ENCODE data around the gene EIF1AD. TPM values are rescaled to one million over a fixed set of nuclear protein-coding genes. Genes with fewer than 3 reads are reported as not detected.

The EIF1AD gene
- total RNA-seq, 2 experiments from 2014 or later: 51.1 to 63.2 TPM

GRCh38 chr11:65947603-65948125, 54.3 kb downstream of the EIF1AD start:
- Histone ChIP-seq H2AFZ (ENCODE audit: low read length) (no peak overlapping the region), H3K9me3 (ENCODE audit: low read length) (no peaks in the 10 kb centered on the region), H3K4me1 (ENCODE audit: insufficient read depth, low read length, poor library complexity, severe bottlenecking) (peaks cover 4% of the 10 kb centered on the region), H3K4me2 (ENCODE audit: low read length) (no peak overlapping the region), H3K27ac (ENCODE audit: low read depth, low read length, poor library complexity, severe bottlenecking) (no peak overlapping the region), H3K79me2 (ENCODE audit: insufficient read depth, low read depth, low read length) (no peaks in the 10 kb centered on the region), H3K36me3 (ENCODE audit: insufficient read depth, low read length) (no peaks in the 10 kb centered on the region), H3K9me2 (ENCODE audit: insufficient read depth, low read length) (no peaks in the 10 kb centered on the region), H3K4me3 (ENCODE audit: low read depth, low read length, poor library complexity, severe bottlenecking) (no peak overlapping the region), H4K20me1 (ENCODE audit: insufficient read depth, low read length) (no peaks in the 10 kb centered on the region)
- CTCF ChIA-PET (ENCODE audit: unreplicated experiment): no interaction called here
- intact Hi-C loops (cut with micrococcal nuclease; ENCODE audit: unreplicated experiment): no loop called here
- TF ChIP-seq, protein P1, sequence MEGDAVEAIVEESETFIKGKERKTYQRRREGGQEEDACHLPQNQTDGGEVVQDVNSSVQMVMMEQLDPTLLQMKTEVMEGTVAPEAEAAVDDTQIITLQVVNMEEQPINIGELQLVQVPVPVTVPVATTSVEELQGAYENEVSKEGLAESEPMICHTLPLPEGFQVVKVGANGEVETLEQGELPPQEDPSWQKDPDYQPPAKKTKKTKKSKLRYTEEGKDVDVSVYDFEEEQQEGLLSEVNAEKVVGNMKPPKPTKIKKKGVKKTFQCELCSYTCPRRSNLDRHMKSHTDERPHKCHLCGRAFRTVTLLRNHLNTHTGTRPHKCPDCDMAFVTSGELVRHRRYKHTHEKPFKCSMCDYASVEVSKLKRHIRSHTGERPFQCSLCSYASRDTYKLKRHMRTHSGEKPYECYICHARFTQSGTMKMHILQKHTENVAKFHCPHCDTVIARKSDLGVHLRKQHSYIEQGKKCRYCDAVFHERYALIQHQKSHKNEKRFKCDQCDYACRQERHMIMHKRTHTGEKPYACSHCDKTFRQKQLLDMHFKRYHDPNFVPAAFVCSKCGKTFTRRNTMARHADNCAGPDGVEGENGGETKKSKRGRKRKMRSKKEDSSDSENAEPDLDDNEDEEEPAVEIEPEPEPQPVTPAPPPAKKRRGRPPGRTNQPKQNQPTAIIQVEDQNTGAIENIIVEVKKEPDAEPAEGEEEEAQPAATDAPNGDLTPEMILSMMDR (conservative IDR thresholded peaks at IDR 0.05; ENCODE audit: low read length): no peak
- TF ChIP-seq EZH2phosphoT487 (IDR thresholded peaks at IDR 0.05; ENCODE audit: borderline replicate concordance, low read depth, low read length): no peak
- BruUV-seq (replicated peaks): no TSS peak
- no peak for DNase-seq (ENCODE audit: low spot score)
- POLR2A ChIA-PET: interaction anchor here (0.7 kb wide), 1 partner anchor 12 kb away, joined by 3 read pairs; no protein-coding TSS in a partner anchor

GRCh38 chr11:65947133-65947532, 54.8 kb downstream of the EIF1AD start:
- Histone ChIP-seq H4K20me1 (ENCODE audit: insufficient read depth, low read length) (no peaks in the 10 kb centered on the region), H3K4me3 (ENCODE audit: low read depth, low read length, poor library complexity, severe bottlenecking) (no peak overlapping the region), H3K9me2 (ENCODE audit: insufficient read depth, low read length) (no peaks in the 10 kb centered on the region), H3K9me3 (ENCODE audit: low read length) (no peaks in the 10 kb centered on the region), H3K79me2 (ENCODE audit: insufficient read depth, low read depth, low read length) (no peaks in the 10 kb centered on the region), H3K4me2 (ENCODE audit: low read length) (no peak overlapping the region), H3K4me1 (ENCODE audit: insufficient read depth, low read length, poor library complexity, severe bottlenecking) (peaks cover 4% of the 10 kb centered on the region), H3K27ac (ENCODE audit: low read depth, low read length, poor library complexity, severe bottlenecking) (no peak overlapping the region), H2AFZ (ENCODE audit: low read length) (no peak overlapping the region), H3K36me3 (ENCODE audit: insufficient read depth, low read length) (no peaks in the 10 kb centered on the region)
- CTCF ChIA-PET (ENCODE audit: unreplicated experiment): no interaction called here
- POLR2A ChIA-PET: interaction anchor here (0.7 kb wide), 1 partner anchor 12 kb away, joined by 3 read pairs; no protein-coding TSS in a partner anchor
- intact Hi-C loops (cut with micrococcal nuclease; ENCODE audit: unreplicated experiment): no loop called here
- no peak for DNase-seq (ENCODE audit: low spot score)
- TF ChIP-seq, protein P1 (conservative IDR thresholded peaks at IDR 0.05; ENCODE audit: low read length): no peak
- no peak for TF ChIP-seq EZH2phosphoT487 (IDR thresholded peaks at IDR 0.05; ENCODE audit: borderline replicate concordance, low read depth, low read length)
- no TSS peak for BruUV-seq (replicated peaks)

DNA sequence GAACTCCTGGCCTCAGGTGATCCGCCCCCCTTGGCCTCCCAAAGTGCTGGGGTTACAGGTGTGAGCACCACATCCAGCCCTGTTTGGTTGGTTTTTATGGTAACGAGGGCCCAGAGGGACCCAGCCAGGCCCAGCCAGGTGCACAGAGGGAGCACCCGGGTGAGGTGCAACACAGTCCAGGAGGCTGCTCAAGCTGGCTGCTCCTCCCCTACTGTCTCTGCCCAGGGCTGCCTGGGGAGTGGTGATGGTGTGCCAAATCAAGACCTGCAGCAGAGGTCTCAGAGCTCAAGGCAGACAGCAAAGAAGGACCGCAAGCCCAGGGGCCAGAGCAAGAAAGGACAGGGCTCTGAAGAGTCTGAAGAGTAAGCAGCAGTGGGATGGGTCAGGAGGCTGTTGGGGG, 55.3 kb downstream of the EIF1AD start:
- BruUV-seq (replicated peaks): no TSS peak
- H3K79me2 ChIP-seq (ENCODE audit: insufficient read depth, low read depth, low read length): no peaks in the 10 kb centered on the region
- no peak overlapping the region for H3K4me2 ChIP-seq (ENCODE audit: low read length)
- CTCF ChIA-PET (ENCODE audit: unreplicated experiment): no interaction called here
- no peaks in the 10 kb centered on the region for H3K9me3 ChIP-seq (ENCODE audit: low read length)
- TF ChIP-seq, protein P1 (conservative IDR thresholded peaks at IDR 0.05; ENCODE audit: low read length): no peak
- no peak for TF ChIP-seq EZH2phosphoT487 (IDR thresholded peaks at IDR 0.05; ENCODE audit: borderline replicate concordance, low read depth, low read length)
- no peak overlapping the region for H3K27ac ChIP-seq (ENCODE audit: low read depth, low read length, poor library complexity, severe bottlenecking)
- H3K4me1 ChIP-seq (ENCODE audit: insufficient read depth, low read length, poor library complexity, severe bottlenecking): peaks cover 4% of the 10 kb centered on the region
- H2AFZ ChIP-seq (ENCODE audit: low read length): no peak overlapping the region
- no peak overlapping the region for H3K4me3 ChIP-seq (ENCODE audit: low read depth, low read length, poor library complexity, severe bottlenecking)
- DNase-seq (ENCODE audit: low spot score): no peak
- no peaks in the 10 kb centered on the region for H3K36me3 ChIP-seq (ENCODE audit: insufficient read depth, low read length)
- no peaks in the 10 kb centered on the region for H4K20me1 ChIP-seq (ENCODE audit: insufficient read depth, low read length)
- no peaks in the 10 kb centered on the region for H3K9me2 ChIP-seq (ENCODE audit: insufficient read depth, low read length)
- intact Hi-C loops (cut with micrococcal nuclease; ENCODE audit: unreplicated experiment): no loop called here
- POLR2A ChIA-PET: interaction anchor here (0.6 kb wide), 1 partner anchor 1143 kb away, joined by 3 read pairs; no protein-coding TSS in a partner anchor

Measured in OCI-LY7 (cell line).